SK-N-MC (cell line): ENCODE measurements around the gene ADAMTSL3.

Experiments used
- EZH2 ChIP-seq: fragments of 200-600 bp; sonication (generic); IDR thresholded peaks from one replicate; pipeline ENCODE4 v1.6.1; 2017; ENCODE audit warnings: antibody characterized with exemption
- FOXP2 ChIP-seq: optimal IDR thresholded peaks from 2 replicates; pipeline ENCODE3; 2011; ENCODE audit warnings: mild to moderate bottlenecking, moderate library complexity; ENCODE audit not compliant: insufficient read depth; ENCODE audit errors: extremely low read length, control extremely low read depth
- POLR2AphosphoS5 ChIP-seq: IDR thresholded peaks from 2 replicates; pipeline ENCODE4 v1.6.1; 2012; ENCODE audit warnings: mild to moderate bottlenecking, low read depth, low read length, borderline replicate concordance

- TF ChIP-seq EZH2: no peak
- no peak for TF ChIP-seq POLR2AphosphoS5
- TF ChIP-seq FOXP2: no peak
Observed at GRCh38 chr15:84033793-84034553, 380.1 kb downstream of the ADAMTSL3 start.
